Activated CD8-positive, alpha-beta T cell treated with anti-CD3 and anti-CD28 coated beads, Interleukin-2, amount 10 ng/mL, durations not matched to agents 7 days and 5 days (primary cell): Measurements from ENCODE around the gene RTN4RL2. TPM values are rescaled to one million over a fixed set of nuclear protein-coding genes. Genes with fewer than 3 reads are reported as not detected.

Source experiments
- ATAC-seq: fragments of 150-1000 bp; cut with Tn5 transposase; one replicate; pipeline ENCODE4 v1.10.0; 2021; ENCODE audit warnings: moderate library complexity
- CTCF ChIA-PET: fragments of 350-600 bp; sonication (Branson Sonifier 250); formaldehyde crosslinking; loops from one replicate; lab custom pipeline; 2021; ENCODE audit warnings: antibody characterized with exemption; lab: Charles Lee
- POLR2A ChIA-PET: fragments of 350-600 bp; sonication (Branson Sonifier 250); formaldehyde crosslinking; loops from one replicate; lab custom pipeline; 2021; ENCODE audit warnings: antibody characterized with exemption; lab: Charles Lee
- DNase-seq: peaks from one replicate; pipeline ENCODE4 v3.0.0-alpha.2; 2020
- H3K27ac Mint-ChIP-seq: one replicate; pipeline ENCODE4 v1.8.0; 2021; ENCODE audit warnings: mild to moderate bottlenecking, mixed read lengths
- H3K27me3 Mint-ChIP-seq: one replicate; pipeline ENCODE4 v1.8.0; 2021; ENCODE audit warnings: low read depth, mixed read lengths
- H3K36me3 Mint-ChIP-seq: one replicate; pipeline ENCODE4 v1.8.0; 2021; ENCODE audit warnings: low read depth, mixed read lengths
- H3K4me1 Mint-ChIP-seq: one replicate; pipeline ENCODE4 v1.8.0; 2021; ENCODE audit warnings: low read depth, mixed read lengths
- H3K4me3 Mint-ChIP-seq: one replicate; pipeline ENCODE4 v1.8.0; 2021; ENCODE audit warnings: mild to moderate bottlenecking, mixed read lengths
- H3K9me3 Mint-ChIP-seq: one replicate; pipeline ENCODE4 v1.8.0; 2022; ENCODE audit warnings: mixed read lengths; ENCODE audit not compliant: insufficient read depth
- total RNA-seq, 2 experiments: library from RNA; stranded (reverse); gene quantifications; one replicate each; pipeline ENCODE4 v1.2.3, GENCODE V29; 2021

The RTN4RL2 gene
- total RNA-seq, 2 experiments from 2014 or later: 0.47 to 0.57 TPM

- Mint-ChIP-seq H3K4me1 (peaks cover 12% of the 10 kb centered on the region), H3K27me3 (peaks cover 12% of the 10 kb centered on the region), H3K27ac (no peak overlapping the region), H3K36me3 (no peaks in the 10 kb centered on the region), H3K4me3 (no peak overlapping the region), H3K9me3 (no peaks in the 10 kb centered on the region)
- ATAC-seq (no peak), DNase-seq (no peak)
- POLR2A ChIA-PET: no interaction called here
- CTCF ChIA-PET: interaction anchor here (1.5 kb wide), 1 partner anchor 9 kb away, joined by 4 read pairs; no protein-coding TSS in a partner anchor
These were observed 6.4 kb downstream of the RTN4RL2 start for GRCh38 chr11:57466680-57467079.

GRCh38 chr11:57467508-57468157 is 7.3 kb downstream of the RTN4RL2 start:
- Mint-ChIP-seq H3K27me3 (peaks cover 7% of the 10 kb centered on the region), H3K36me3 (no peaks in the 10 kb centered on the region), H3K27ac (no peak overlapping the region), H3K4me1 (peaks cover 8% of the 10 kb centered on the region), H3K9me3 (no peaks in the 10 kb centered on the region), H3K4me3 (no peak overlapping the region)
- ChIA-PET CTCF (interaction anchor here (0.9 to 1.1 kb wide), 2 partner anchors 10 to 13 kb away, joined by 3 to 8 read pairs; no protein-coding TSS in a partner anchor), POLR2A (no interaction called here)
- ATAC-seq (no peak), DNase-seq (no peak)

GRCh38 chr11:57468276-57468675 is 7.9 kb downstream of the RTN4RL2 start:
- Mint-ChIP-seq H3K27ac (peak overlapping the region; percentile 5), H3K27me3 (peaks cover 2% of the 10 kb centered on the region), H3K4me3 (no peak overlapping the region), H3K9me3 (no peaks in the 10 kb centered on the region), H3K36me3 (no peaks in the 10 kb centered on the region), H3K4me1 (peaks cover 6% of the 10 kb centered on the region)
- ChIA-PET POLR2A (no interaction called here), CTCF (interaction anchor here (0.9 to 1.1 kb wide), 2 partner anchors 10 to 12 kb away, joined by 3 to 8 read pairs; no protein-coding TSS in a partner anchor)
- DNase-seq (no peak), ATAC-seq (no peak)

GRCh38 chr11:57469268-57469667 is 8.9 kb downstream of the RTN4RL2 start:
- POLR2A ChIA-PET: no interaction called here
- Mint-ChIP-seq H3K27ac (no peak overlapping the region), H3K9me3 (no peaks in the 10 kb centered on the region), H3K36me3 (no peaks in the 10 kb centered on the region), H3K4me1 (peaks cover 15% of the 10 kb centered on the region), H3K4me3 (no peak overlapping the region), H3K27me3 (peaks cover 2% of the 10 kb centered on the region)
- no peak for ATAC-seq
- no peak for DNase-seq
- CTCF ChIA-PET: interaction anchor here (1.2 to 6.4 kb wide), 2 partner anchors 11 to 59 kb away, joined by 3 to 117 read pairs; partner anchors contain the start of gene RTN4RL2

GRCh38 chr11:57471496-57471895 is 11.2 kb downstream of the RTN4RL2 start:
- ChIA-PET CTCF (interaction anchor here (3.9 to 6.4 kb wide), 2 partner anchors 13 to 55 kb away, joined by 36 to 117 read pairs; partner anchors contain the start of gene RTN4RL2), POLR2A (no interaction called here)
- Mint-ChIP-seq H3K27me3 (peaks cover 2% of the 10 kb centered on the region), H3K27ac (no peak overlapping the region), H3K4me1 (peaks cover 34% of the 10 kb centered on the region), H3K9me3 (no peaks in the 10 kb centered on the region), H3K36me3 (no peaks in the 10 kb centered on the region), H3K4me3 (no peak overlapping the region)
- ATAC-seq: no peak
- no peak for DNase-seq

GRCh38 chr11:57473285-57473841 is 13.0 kb downstream of the RTN4RL2 start:
- POLR2A ChIA-PET: interaction anchor here (1.2 to 1.3 kb wide), 2 partner anchors 11 to 16 kb away, joined by 3 read pairs; no protein-coding TSS in a partner anchor
- H3K27ac Mint-ChIP-seq: peak overlapping the region; percentile 89
- H3K9me3 Mint-ChIP-seq: no peaks in the 10 kb centered on the region
- ATAC-seq: no peak
- no peak for DNase-seq
- H3K4me1 Mint-ChIP-seq: peaks cover 41% of the 10 kb centered on the region
- CTCF ChIA-PET: interaction anchor here (1.2 to 6.4 kb wide), 10 partner anchors 9 to 171 kb away, joined by 3 to 117 read pairs (median 6); partner anchors contain the start of genes RTN4RL2 and TIMM10
- H3K36me3 Mint-ChIP-seq: no peaks in the 10 kb centered on the region
- H3K4me3 Mint-ChIP-seq: no peak overlapping the region
- peaks cover 14% of the 10 kb centered on the region for H3K27me3 Mint-ChIP-seq

- ChIA-PET POLR2A (no interaction called here), CTCF (interaction anchor here (1.2 to 6.4 kb wide), 8 partner anchors 8 to 125 kb away, joined by 3 to 117 read pairs (median 10); partner anchors contain the start of gene RTN4RL2)
- ATAC-seq (peak; percentile 85), DNase-seq (peak; percentile 87)
- peak overlapping the region; percentile 89 for H3K27ac Mint-ChIP-seq
- peaks cover 41% of the 10 kb centered on the region for H3K4me1 Mint-ChIP-seq
- peak overlapping the region; percentile 28 for H3K4me3 Mint-ChIP-seq
- no peaks in the 10 kb centered on the region for H3K9me3 Mint-ChIP-seq
- H3K27me3 Mint-ChIP-seq: peaks cover 14% of the 10 kb centered on the region
- H3K36me3 Mint-ChIP-seq: no peaks in the 10 kb centered on the region
These were observed 13.9 kb downstream of the RTN4RL2 start for GRCh38 chr11:57474017-57474802.

GRCh38 chr11:57474803-57475115 is 14.4 kb downstream of the RTN4RL2 start:
- H3K4me1 Mint-ChIP-seq: peaks cover 41% of the 10 kb centered on the region
- H3K9me3 Mint-ChIP-seq: no peaks in the 10 kb centered on the region
- DNase-seq (peak; percentile 45), ATAC-seq (peak; percentile 11)
- peaks cover 16% of the 10 kb centered on the region for H3K27me3 Mint-ChIP-seq
- ChIA-PET CTCF (interaction anchor here (1.2 to 6.4 kb wide), 6 partner anchors 9 to 125 kb away, joined by 5 to 117 read pairs (median 16); partner anchors contain the start of gene RTN4RL2), POLR2A (no interaction called here)
- no peaks in the 10 kb centered on the region for H3K36me3 Mint-ChIP-seq
- H3K27ac Mint-ChIP-seq: peak overlapping the region; percentile 89
- H3K4me3 Mint-ChIP-seq: no peak overlapping the region

GRCh38 chr11:57475191-57475590 is 14.9 kb downstream of the RTN4RL2 start:
- peaks cover 18% of the 10 kb centered on the region for H3K27me3 Mint-ChIP-seq
- peaks cover 44% of the 10 kb centered on the region for H3K4me1 Mint-ChIP-seq
- CTCF ChIA-PET: interaction anchor here (1.2 to 6.4 kb wide), 6 partner anchors 8 to 126 kb away, joined by 5 to 117 read pairs (median 16); partner anchors contain the start of gene RTN4RL2
- no peaks in the 10 kb centered on the region for H3K36me3 Mint-ChIP-seq
- DNase-seq (no peak), ATAC-seq (no peak)
- POLR2A ChIA-PET: no interaction called here
- no peak overlapping the region for H3K4me3 Mint-ChIP-seq
- H3K9me3 Mint-ChIP-seq: no peaks in the 10 kb centered on the region
- H3K27ac Mint-ChIP-seq: no peak overlapping the region

- Mint-ChIP-seq H3K27ac (peak overlapping the region; percentile 69), H3K27me3 (peaks cover 20% of the 10 kb centered on the region), H3K36me3 (no peaks in the 10 kb centered on the region), H3K4me1 (peaks cover 46% of the 10 kb centered on the region), H3K9me3 (no peaks in the 10 kb centered on the region), H3K4me3 (peak overlapping the region; percentile 59)
- POLR2A ChIA-PET: no interaction called here
- ATAC-seq (no peak), DNase-seq (no peak)
- CTCF ChIA-PET: interaction anchor here (0.7 to 6.4 kb wide), 8 partner anchors 8 to 126 kb away, joined by 5 to 117 read pairs (median 16); partner anchors contain the start of gene RTN4RL2
These were observed 15.3 kb downstream of the RTN4RL2 start for GRCh38 chr11:57475671-57476046.

GRCh38 chr11:57476047-57476756 is 15.9 kb downstream of the RTN4RL2 start:
- peaks cover 25% of the 10 kb centered on the region for H3K27me3 Mint-ChIP-seq
- H3K9me3 Mint-ChIP-seq: no peaks in the 10 kb centered on the region
- POLR2A ChIA-PET: interaction anchor here (0.8 kb wide), 1 partner anchor 18 kb away, joined by 3 read pairs; no protein-coding TSS in a partner anchor
- peaks cover 46% of the 10 kb centered on the region for H3K4me1 Mint-ChIP-seq
- no peaks in the 10 kb centered on the region for H3K36me3 Mint-ChIP-seq
- CTCF ChIA-PET: interaction anchor here (0.7 to 9.8 kb wide), 7 partner anchors 15 to 1092 kb away, joined by 3 to 239 read pairs (median 5); partner anchors contain the start of genes RTN4RL2 and SLC43A1
- peak overlapping the region; percentile 69 for H3K27ac Mint-ChIP-seq
- peak overlapping the region; percentile 59 for H3K4me3 Mint-ChIP-seq
- DNase-seq (peak; percentile 45), ATAC-seq (peak; percentile 25)
